ENCODE results near the gene KAT7. TPM values are rescaled to one million over a fixed set of nuclear protein-coding genes. Genes with fewer than 3 reads are reported as not detected.

Gene KAT7
- total and polyA plus RNA-seq, 9 donors, result 18.4 to 76.6 (median 62.8) TPM

DNA sequence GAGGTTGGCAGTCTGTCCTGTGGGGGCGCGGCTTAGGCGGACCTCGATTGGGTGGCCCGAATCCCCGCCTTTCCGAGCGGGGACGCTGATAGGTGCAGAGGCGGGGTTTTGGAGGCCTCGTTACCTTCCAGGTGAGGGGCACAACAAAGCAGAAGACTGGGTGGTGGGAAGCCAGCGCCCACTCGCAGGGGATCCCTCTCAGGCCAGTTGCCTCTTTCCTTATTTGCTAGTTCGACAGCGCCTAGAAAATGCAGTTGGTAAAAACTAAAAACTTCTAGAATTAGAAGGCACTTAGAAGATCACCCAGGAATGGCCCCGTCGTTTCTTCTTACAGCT, 730 bp downstream of the KAT7 start:
- intact Hi-C loops (cut with DNase I), result no loop called here
- Histone ChIP-seq H3K9me3 (no peaks in the 10 kb centered on the region), H3K4me1 (ENCODE audit: insufficient read depth) (peaks cover 6% of the 10 kb centered on the region), H3K4me3 (peak overlapping the region; percentile 74), H3K27ac (no peak overlapping the region), H3K27me3 (no peaks in the 10 kb centered on the region), H3K36me3 (no peaks in the 10 kb centered on the region)
- DNase-seq, result no peak
- no peak for TF ChIP-seq POLR2A (IDR thresholded peaks at IDR 0.05)
- no peak for TF ChIP-seq EP300 (IDR thresholded peaks at IDR 0.05)
- 1 to 3% (median 3%) methylated on average over 17 of the region's 17 CpGs for WGBS, 3 donors

DNA sequence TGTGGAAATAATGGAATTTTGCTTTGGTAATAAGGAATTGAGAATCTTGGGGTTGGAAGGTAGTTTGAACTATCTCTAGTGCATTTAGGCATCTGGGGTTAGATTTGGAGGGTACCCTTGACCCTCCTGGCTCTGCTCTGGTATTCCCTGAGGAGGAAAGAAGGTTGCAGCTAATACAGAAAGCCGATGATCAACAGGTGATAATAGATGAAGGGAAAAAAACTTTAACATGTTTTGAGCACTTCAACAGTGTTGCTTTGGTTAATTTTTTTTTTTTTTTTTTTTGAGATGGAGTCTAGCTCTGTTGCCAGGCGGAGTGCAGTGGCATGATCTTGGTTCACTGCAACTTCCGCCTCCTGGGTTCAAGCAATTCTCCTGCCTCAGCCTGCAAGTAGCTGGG, 4.8 kb downstream of the KAT7 start:
- Histone ChIP-seq H3K27ac (no peak overlapping the region), H3K27me3 (no peaks in the 10 kb centered on the region), H3K36me3 (no peaks in the 10 kb centered on the region), H3K4me3 (no peak overlapping the region), H3K9me3 (no peaks in the 10 kb centered on the region), H3K4me1 (ENCODE audit: insufficient read depth) (peaks cover 2% of the 10 kb centered on the region)
- DNase-seq, result no peak
- intact Hi-C loops (cut with DNase I), result no loop called here
- 87 to 92% (median 92%) methylated on average over 3 of the region's 3 CpGs for WGBS, 3 donors
- TF ChIP-seq POLR2A (IDR thresholded peaks at IDR 0.05), result no peak
- TF ChIP-seq, protein P1, sequence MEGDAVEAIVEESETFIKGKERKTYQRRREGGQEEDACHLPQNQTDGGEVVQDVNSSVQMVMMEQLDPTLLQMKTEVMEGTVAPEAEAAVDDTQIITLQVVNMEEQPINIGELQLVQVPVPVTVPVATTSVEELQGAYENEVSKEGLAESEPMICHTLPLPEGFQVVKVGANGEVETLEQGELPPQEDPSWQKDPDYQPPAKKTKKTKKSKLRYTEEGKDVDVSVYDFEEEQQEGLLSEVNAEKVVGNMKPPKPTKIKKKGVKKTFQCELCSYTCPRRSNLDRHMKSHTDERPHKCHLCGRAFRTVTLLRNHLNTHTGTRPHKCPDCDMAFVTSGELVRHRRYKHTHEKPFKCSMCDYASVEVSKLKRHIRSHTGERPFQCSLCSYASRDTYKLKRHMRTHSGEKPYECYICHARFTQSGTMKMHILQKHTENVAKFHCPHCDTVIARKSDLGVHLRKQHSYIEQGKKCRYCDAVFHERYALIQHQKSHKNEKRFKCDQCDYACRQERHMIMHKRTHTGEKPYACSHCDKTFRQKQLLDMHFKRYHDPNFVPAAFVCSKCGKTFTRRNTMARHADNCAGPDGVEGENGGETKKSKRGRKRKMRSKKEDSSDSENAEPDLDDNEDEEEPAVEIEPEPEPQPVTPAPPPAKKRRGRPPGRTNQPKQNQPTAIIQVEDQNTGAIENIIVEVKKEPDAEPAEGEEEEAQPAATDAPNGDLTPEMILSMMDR (IDR thresholded peaks at IDR 0.05), result no peak
- TF ChIP-seq EP300 (IDR thresholded peaks at IDR 0.05), result no peak

DNA sequence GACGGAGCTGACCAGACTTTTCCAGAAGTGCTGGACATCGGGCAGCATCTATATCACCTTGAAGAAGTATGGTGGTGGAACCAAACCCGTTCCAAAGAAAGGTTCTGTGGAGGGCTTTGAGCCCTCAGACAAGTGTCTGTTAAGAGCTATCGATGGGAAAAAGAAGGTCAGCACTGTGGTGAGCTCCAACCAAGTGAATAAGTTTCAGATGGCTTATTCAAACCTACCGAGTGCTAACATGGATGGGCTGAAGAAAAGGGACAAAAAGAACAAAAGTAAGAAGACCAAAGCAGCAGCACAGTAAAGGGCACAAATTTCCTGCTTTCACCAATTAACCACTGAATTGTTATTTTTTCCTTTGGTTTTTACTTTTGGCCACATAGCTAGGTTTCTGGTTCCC, 6.9 kb downstream of the KAT7 start:
- H3K9me3 ChIP-seq, result no peaks in the 10 kb centered on the region
- no peak overlapping the region for H3K27ac ChIP-seq
- intact Hi-C loops (cut with DNase I), result no loop called here
- peaks cover 2% of the 10 kb centered on the region for H3K4me1 ChIP-seq (ENCODE audit: insufficient read depth)
- 71 to 86% (median 77%) methylated on average over 5 of the region's 5 CpGs for WGBS, 3 donors
- no peak for DNase-seq
- H3K36me3 ChIP-seq, result no peaks in the 10 kb centered on the region
- no peak overlapping the region for H3K4me3 ChIP-seq
- no peaks in the 10 kb centered on the region for H3K27me3 ChIP-seq
- TF ChIP-seq POLR2A (IDR thresholded peaks at IDR 0.05) (no peak), EP300 (IDR thresholded peaks at IDR 0.05) (no peak)

DNA sequence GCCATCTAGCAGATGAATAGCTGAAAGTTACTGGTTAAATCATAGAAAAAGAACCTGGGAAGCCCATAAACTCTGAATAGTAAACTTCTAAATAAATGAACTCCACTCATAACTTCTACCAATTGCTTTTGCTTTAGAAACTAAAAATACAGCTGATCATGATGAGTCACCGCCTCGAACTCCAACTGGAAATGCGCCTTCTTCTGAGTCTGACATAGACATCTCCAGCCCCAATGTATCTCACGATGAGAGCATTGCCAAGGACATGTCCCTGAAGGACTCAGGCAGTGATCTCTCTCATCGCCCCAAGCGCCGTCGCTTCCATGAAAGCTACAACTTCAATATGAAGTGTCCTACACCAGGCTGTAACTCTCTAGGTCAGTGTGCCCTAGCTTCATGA, 9.7 kb downstream of the KAT7 start:
- no peak for DNase-seq
- TF ChIP-seq POLR2A (IDR thresholded peaks at IDR 0.05) (no peak), EP300 (IDR thresholded peaks at IDR 0.05) (no peak)
- TF ChIP-seq, protein P1 (IDR thresholded peaks at IDR 0.05), result no peak
- no peaks in the 10 kb centered on the region for H3K9me3 ChIP-seq
- no peaks in the 10 kb centered on the region for H3K27me3 ChIP-seq
- 16 to 41% (median 22%) methylated on average over 8 of the region's 8 CpGs for WGBS, 3 donors
- no peak overlapping the region for H3K27ac ChIP-seq
- no peaks in the 10 kb centered on the region for H3K36me3 ChIP-seq
- intact Hi-C loops (cut with DNase I), result no loop called here
- no peak overlapping the region for H3K4me3 ChIP-seq
- peaks cover 1% of the 10 kb centered on the region for H3K4me1 ChIP-seq (ENCODE audit: insufficient read depth)

DNA sequence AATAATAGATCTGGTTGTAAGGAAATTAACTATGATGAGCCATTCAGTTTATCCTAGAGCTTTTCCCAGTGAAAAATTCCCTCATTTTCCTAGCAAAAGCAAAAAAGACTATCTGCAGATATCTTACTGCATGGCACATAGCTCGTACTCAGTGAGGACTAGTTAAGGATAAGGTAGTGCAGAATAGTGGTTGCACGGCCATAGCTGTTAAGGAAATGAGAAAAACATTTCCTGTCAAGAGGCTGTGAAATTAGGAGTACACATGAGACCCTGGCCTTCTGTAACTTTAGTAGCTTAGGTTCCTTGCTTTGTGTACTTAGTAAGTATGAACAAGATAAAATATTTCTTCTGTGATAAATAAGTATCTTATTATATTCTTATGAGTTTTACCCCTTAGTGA, 10.3 kb downstream of the KAT7 start:
- H3K4me3 ChIP-seq, result no peak overlapping the region
- intact Hi-C loops (cut with DNase I), result no loop called here
- no peak overlapping the region for H3K27ac ChIP-seq
- H3K27me3 ChIP-seq, result no peaks in the 10 kb centered on the region
- no peaks in the 10 kb centered on the region for H3K36me3 ChIP-seq
- WGBS, 3 donors, result 35 to 48% (median 45%) methylated on average over 2 of the region's 2 CpGs
- TF ChIP-seq EP300 (IDR thresholded peaks at IDR 0.05) (no peak), POLR2A (IDR thresholded peaks at IDR 0.05) (no peak)
- TF ChIP-seq, protein P1 (IDR thresholded peaks at IDR 0.05), result no peak
- no peak for DNase-seq
- H3K9me3 ChIP-seq, result no peaks in the 10 kb centered on the region
- H3K4me1 ChIP-seq (ENCODE audit: insufficient read depth), result no peaks in the 10 kb centered on the region

DNA sequence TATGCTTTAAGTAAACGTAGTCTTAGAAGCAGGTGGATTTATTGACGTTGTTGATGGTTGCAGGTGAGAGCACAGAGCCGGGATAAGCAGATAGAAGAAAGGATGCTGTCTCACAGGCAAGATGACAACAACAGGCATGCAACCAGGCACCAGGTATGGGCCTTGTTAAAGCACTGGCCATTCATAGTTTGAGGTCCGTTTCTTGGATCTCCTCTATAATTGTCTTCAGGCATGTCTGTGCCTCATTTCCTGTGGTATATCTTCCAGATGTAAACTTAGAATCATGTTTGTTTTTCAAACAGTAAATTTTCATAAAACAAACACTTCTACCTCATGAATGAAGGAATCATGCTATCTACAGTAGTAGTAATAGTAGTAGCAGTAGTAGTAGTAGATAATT, 20.6 kb downstream of the KAT7 start:
- Histone ChIP-seq H3K36me3 (no peaks in the 10 kb centered on the region), H3K27ac (no peak overlapping the region), H3K4me3 (no peak overlapping the region), H3K27me3 (no peaks in the 10 kb centered on the region), H3K9me3 (no peaks in the 10 kb centered on the region), H3K4me1 (ENCODE audit: insufficient read depth) (no peaks in the 10 kb centered on the region)
- WGBS, 3 donors, result 60 to 67% (median 64%) methylated on average over 4 of the region's 4 CpGs
- TF ChIP-seq POLR2A (IDR thresholded peaks at IDR 0.05) (no peak), EP300 (IDR thresholded peaks at IDR 0.05) (no peak)
- TF ChIP-seq, protein P1 (IDR thresholded peaks at IDR 0.05), result no peak
- no peak for DNase-seq
- intact Hi-C loops (cut with DNase I), result no loop called here

Measured in ovary (tissue), 9 donors.